ENCODE results near the gene TNFSF11. TPM values are rescaled to one million over a fixed set of nuclear protein-coding genes. Genes with fewer than 3 reads are reported as not detected.

TNFSF11 gene
- total and polyA plus RNA-seq, 4 donors, result 0.25 to 1.3 (median 0.25) TPM

- H3K9ac ChIP-seq (ENCODE audit: low read depth in 1 of 2, low read length in 2 of 2), result no peak overlapping the region
- 77% methylated on average over 3 of the region's 3 CpGs for WGBS
Observed at GRCh38 chr13:42569576-42570344, 4.2 kb upstream of the TNFSF11 start.

DNA sequence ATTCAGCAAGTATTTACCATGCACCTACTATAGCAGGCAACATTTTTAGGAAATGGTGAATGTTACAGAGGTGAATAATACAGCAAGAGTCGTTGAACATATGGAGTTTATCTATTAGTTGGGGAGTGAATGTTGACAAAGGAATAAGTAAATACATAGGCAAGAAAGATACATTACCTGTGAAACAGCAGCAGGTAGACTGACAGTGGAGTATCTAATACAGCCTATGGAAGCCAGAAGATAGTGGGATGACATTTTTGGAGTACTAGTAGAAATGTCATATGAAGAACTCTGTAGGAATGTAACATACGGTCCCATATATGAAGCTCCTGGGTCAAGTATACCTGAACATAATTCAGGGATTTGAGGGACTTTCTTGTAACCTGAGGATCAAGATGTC, 2.1 kb upstream of the TNFSF11 start:
- H3K27me3 ChIP-seq (ENCODE audit: control insufficient read depth in 4 of 4, insufficient read depth in 4 of 4, low read length in 3 of 4), result no peaks in the 10 kb centered on the region
- H3K4me3 ChIP-seq (ENCODE audit: low read depth in 1 of 3, low read length in 3 of 3), result no peak overlapping the region
- peaks cover 2 to 11% (median 6%) of the 10 kb centered on the region in 4 donors for H3K4me1 ChIP-seq (ENCODE audit: control insufficient read depth in 4 of 4, insufficient read depth in 4 of 4, low read length in 3 of 4)
- H3K9ac ChIP-seq (ENCODE audit: low read depth in 1 of 2, low read length in 2 of 2), result no peak overlapping the region
- peaks cover 0 to 5% (median 0%) of the 10 kb centered on the region in 4 donors for H3K9me3 ChIP-seq (ENCODE audit: control insufficient read depth in 4 of 4, low read length in 3 of 4)
- H3K27ac ChIP-seq (ENCODE audit: low read depth in 1 of 2, low read length in 2 of 2), result no peak overlapping the region
- 81% methylated on average over 2 of the region's 2 CpGs for WGBS
- DNase-seq (ENCODE audit: low spot score), result no peak
- H3K36me3 ChIP-seq (ENCODE audit: control insufficient read depth in 4 of 4, insufficient read depth in 3 of 4, low read depth in 1 of 4, low read length in 3 of 4), result no peaks in the 10 kb centered on the region
- TF ChIP-seq NR2F2 (IDR thresholded peaks at IDR 0.05), result no peak
- no peak for TF ChIP-seq RXRA (IDR thresholded peaks at IDR 0.05)
- TF ChIP-seq SP1 (IDR thresholded peaks at IDR 0.05), result no peak
- TF ChIP-seq GABPA (IDR thresholded peaks at IDR 0.05 in 1 of 2, conservative IDR thresholded peaks at IDR 0.05 in 1 of 2), result no peak
- no peak for TF ChIP-seq HNF4A (conservative IDR thresholded peaks at IDR 0.05)
- no peak for TF ChIP-seq FOXA2 (IDR thresholded peaks at IDR 0.05)
- TF ChIP-seq REST (IDR thresholded peaks at IDR 0.05), result no peak
- TF ChIP-seq HNF4G (IDR thresholded peaks at IDR 0.05), result no peak

More at GRCh38 chr13:42569576-42570344, 4.2 kb upstream of the TNFSF11 start:
- no peak overlapping the region for H3K27ac ChIP-seq (ENCODE audit: low read depth in 1 of 2, low read length in 2 of 2)
- peaks cover 0 to 5% (median 0%) of the 10 kb centered on the region in 4 donors for H3K9me3 ChIP-seq (ENCODE audit: control insufficient read depth in 4 of 4, low read length in 3 of 4)
- H3K36me3 ChIP-seq (ENCODE audit: control insufficient read depth in 4 of 4, insufficient read depth in 3 of 4, low read depth in 1 of 4, low read length in 3 of 4), result no peaks in the 10 kb centered on the region
- peaks cover under 1 to 5% (median 3%) of the 10 kb centered on the region in 4 donors for H3K4me1 ChIP-seq (ENCODE audit: control insufficient read depth in 4 of 4, insufficient read depth in 4 of 4, low read length in 3 of 4)
- no peaks in the 10 kb centered on the region for H3K27me3 ChIP-seq (ENCODE audit: control insufficient read depth in 4 of 4, insufficient read depth in 4 of 4, low read length in 3 of 4)
- no peak overlapping the region for H3K4me3 ChIP-seq (ENCODE audit: low read depth in 1 of 3, low read length in 3 of 3)
- TF ChIP-seq REST (IDR thresholded peaks at IDR 0.05) (no peak), TAF1 (conservative IDR thresholded peaks at IDR 0.05) (no peak), FOXA2 (IDR thresholded peaks at IDR 0.05) (no peak)
- DNase-seq (ENCODE audit: low spot score), result no peak
